BJ (cell line): ENCODE results near the gene ACVR2B. TPM values are rescaled to one million over a fixed set of nuclear protein-coding genes. Genes with fewer than 3 reads are reported as not detected.

Experiments used
- CTCF ChIA-PET: fragments of 350-600 bp; formaldehyde crosslinking; extraction: SDS; loops from one replicate; lab custom pipeline; 2021; ENCODE audit warnings: antibody characterized with exemption, inconsistent platforms; lab: Yijun Ruan, JAX
- POLR2A ChIA-PET: fragments of 300-600 bp; sonication (Branson Sonifier 250); formaldehyde crosslinking; extraction: SDS; loops from one replicate; lab custom pipeline; 2021; ENCODE audit warnings: antibody characterized with exemption; lab: Charles Lee
- DNase-seq: peaks from one replicate; pipeline ENCODE4 v3.0.0-alpha.2; 2011; ENCODE audit warnings: low read depth
- H3K27me3 ChIP-seq: 2 replicates; pipeline ENCODE4 v1.6.0; 2011; ENCODE audit warnings: low read length; ENCODE audit not compliant: control insufficient read depth, insufficient read depth
- H3K36me3 ChIP-seq: 2 replicates; pipeline ENCODE4 v1.5.1; 2011; ENCODE audit warnings: low read length; ENCODE audit not compliant: control insufficient read depth, insufficient read depth
- H3K4me3 ChIP-seq: 2 replicates; pipeline ENCODE4 v1.5.1; 2011; ENCODE audit warnings: low read depth, mild to moderate bottlenecking, control low read depth, low read length
- polyA plus RNA-seq: library from polyadenylated mRNA; depleted of rRNA; stranded (reverse); fragments of >200 nt; gene quantifications from 2 replicates; pipeline ENCODE4 v1.2.3, GENCODE V29; 2011
- TF ChIP-seq, protein P1 (sequence below): IDR thresholded peaks from 2 replicates; pipeline ENCODE4 v1.5.1; 2011; ENCODE audit warnings: low read depth, mild to moderate bottlenecking, control low read depth, inconsistent platforms, low read length, moderate library complexity; ENCODE audit not compliant: insufficient read depth

The ACVR2B gene
- polyA plus RNA-seq, 1 experiment = 1.6 TPM

DNA sequence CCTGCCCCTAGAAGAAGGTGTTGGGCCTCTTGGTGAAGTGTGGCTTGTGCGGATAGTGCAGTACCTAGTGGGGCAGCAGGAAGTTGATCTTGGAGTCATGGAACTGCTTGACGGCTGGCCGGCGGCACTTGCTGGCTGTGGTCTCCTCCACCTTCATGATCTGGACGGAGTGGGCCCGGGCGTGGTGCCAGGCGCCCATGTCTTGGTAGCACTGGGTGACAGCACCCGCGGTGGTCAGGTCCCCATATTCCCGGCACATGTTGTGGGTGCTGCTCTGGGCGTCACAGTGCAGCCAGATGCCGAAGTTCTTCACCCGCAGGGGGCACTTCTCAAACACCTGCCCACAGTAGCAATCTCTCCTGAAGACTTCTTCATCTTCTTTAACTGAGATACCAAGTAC, 73.1 kb downstream of the ACVR2B start:
- no peak overlapping the region for H3K4me3 ChIP-seq
- ChIA-PET CTCF (no interaction called here), POLR2A (no interaction called here)
- no peaks in the 10 kb centered on the region for H3K27me3 ChIP-seq
- TF ChIP-seq, protein P1, sequence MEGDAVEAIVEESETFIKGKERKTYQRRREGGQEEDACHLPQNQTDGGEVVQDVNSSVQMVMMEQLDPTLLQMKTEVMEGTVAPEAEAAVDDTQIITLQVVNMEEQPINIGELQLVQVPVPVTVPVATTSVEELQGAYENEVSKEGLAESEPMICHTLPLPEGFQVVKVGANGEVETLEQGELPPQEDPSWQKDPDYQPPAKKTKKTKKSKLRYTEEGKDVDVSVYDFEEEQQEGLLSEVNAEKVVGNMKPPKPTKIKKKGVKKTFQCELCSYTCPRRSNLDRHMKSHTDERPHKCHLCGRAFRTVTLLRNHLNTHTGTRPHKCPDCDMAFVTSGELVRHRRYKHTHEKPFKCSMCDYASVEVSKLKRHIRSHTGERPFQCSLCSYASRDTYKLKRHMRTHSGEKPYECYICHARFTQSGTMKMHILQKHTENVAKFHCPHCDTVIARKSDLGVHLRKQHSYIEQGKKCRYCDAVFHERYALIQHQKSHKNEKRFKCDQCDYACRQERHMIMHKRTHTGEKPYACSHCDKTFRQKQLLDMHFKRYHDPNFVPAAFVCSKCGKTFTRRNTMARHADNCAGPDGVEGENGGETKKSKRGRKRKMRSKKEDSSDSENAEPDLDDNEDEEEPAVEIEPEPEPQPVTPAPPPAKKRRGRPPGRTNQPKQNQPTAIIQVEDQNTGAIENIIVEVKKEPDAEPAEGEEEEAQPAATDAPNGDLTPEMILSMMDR = no peak
- DNase-seq = no peak
- H3K36me3 ChIP-seq = peaks cover 3% of the 10 kb centered on the region; the same call in 1 of the 2 replicates

DNA sequence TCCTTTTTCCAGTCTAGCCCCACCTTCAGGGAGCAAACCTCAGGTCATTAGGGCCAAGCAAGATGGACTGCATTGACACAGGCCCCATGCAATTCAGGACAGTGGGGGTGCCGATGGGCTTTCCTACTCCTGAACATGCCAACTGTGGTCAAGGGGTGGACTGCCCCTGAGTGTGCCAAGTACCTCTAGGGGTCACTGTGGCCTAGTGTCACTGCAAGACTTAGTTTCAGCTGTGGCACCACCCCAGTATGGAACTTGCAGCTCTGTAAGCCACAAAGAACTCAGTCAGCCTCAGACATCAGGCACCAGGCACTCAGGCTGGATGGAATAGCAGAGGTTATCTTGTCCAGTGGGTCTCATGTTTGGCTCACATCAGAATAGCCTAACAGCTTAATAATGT, 74.8 kb downstream of the ACVR2B start:
- Histone ChIP-seq H3K36me3 (peaks cover 3% of the 10 kb centered on the region; the same call in 1 of the 2 replicates), H3K4me3 (no peak overlapping the region), H3K27me3 (no peaks in the 10 kb centered on the region)
- CTCF ChIA-PET = interaction anchor here (2.2 kb wide), 1 partner anchor 123 kb away, joined by 5 read pairs; no protein-coding TSS in a partner anchor
- POLR2A ChIA-PET = no interaction called here
- TF ChIP-seq, protein P1 = no peak
- DNase-seq = no peak

DNA sequence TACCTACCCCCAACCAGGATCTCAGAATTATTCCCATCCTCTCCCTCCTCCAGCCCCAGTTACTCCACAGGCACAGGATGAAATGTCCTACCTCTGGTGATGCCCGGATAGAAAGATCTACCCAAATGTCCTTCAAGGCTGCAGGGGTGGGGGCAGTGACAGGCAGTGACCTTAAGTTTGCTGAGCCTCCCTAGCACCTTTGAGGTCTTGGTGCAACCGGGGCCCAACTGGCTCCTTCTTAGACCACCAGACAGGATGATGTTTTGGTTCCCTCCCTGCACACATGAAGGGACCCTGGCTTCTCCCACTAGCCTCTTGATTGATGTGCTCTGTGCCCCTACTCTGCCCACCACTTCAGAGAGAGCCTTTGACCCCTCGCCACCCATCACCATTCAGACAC, 78.8 kb downstream of the ACVR2B start:
- TF ChIP-seq, protein P1 = no peak
- POLR2A ChIA-PET = no interaction called here
- Histone ChIP-seq H3K27me3 (no peaks in the 10 kb centered on the region), H3K36me3 (no peaks in the 10 kb centered on the region), H3K4me3 (no peak overlapping the region)
- no peak for DNase-seq
- CTCF ChIA-PET = interaction anchor here (4.0 kb wide), 1 partner anchor 11 kb away, joined by 17 read pairs; no protein-coding TSS in a partner anchor

DNA sequence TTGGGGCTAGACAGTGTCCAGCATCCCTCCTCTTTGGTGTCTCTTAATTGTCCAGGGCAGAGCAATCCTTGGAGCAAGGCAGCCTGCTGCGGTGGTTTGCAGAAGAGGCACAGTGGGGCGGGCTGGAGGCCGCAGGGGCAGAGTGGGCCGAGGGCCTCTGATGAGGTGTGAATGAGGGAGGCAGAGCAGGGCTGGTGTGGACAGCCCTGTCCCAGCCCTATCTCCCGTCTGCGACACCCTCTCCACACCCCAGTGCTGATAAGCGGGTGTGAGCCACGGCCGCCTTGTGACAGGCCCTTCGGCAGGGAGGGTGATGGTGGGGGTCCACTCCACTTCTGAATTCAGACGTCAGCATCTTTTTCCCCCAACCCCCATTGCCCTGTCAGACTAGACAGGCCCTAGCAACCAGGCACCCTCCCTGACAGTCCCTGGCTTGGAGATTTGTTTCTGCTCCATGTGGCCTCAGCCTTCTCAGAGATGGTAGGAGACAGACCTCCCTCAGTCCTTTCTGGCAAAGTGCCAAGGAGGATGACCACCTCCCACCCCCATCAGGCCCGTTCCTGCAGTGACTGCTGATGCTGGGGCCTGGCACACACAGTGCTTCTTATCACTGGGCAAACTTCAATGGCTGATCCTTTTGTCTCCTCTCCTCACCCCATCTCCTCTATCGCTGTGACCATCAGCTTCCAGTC, 79.7 kb downstream of the ACVR2B start:
- CTCF ChIA-PET = interaction anchor here (1.2 to 4.0 kb wide), 2 partner anchors 12 to 310 kb away, joined by 4 to 17 read pairs; no protein-coding TSS in a partner anchor
- Histone ChIP-seq H3K27me3 (no peaks in the 10 kb centered on the region), H3K4me3 (no peak overlapping the region), H3K36me3 (no peaks in the 10 kb centered on the region)
- TF ChIP-seq, protein P1 = no peak
- DNase-seq = no peak
- POLR2A ChIA-PET = no interaction called here

DNA sequence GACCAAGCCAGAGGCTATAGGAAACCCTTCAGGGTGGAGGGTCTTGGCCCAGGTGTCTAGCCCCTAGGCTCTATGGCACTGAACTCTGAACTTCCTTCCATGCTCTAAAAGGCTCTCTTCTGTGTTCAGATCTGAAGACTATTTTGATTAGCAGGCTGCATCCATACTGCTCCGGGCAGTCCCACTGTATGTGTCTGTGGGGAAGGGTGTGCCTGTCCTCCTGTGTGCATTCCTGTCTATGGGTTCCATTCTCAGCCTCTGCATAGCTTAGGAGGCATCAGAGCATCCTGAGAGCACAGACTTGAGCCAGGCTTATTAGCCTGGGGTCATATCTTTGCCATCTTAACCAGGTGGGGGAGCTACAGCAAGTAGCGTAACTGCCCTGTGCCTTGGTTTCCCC, 80.5 kb downstream of the ACVR2B start:
- no peak overlapping the region for H3K4me3 ChIP-seq
- no peaks in the 10 kb centered on the region for H3K36me3 ChIP-seq
- ChIA-PET POLR2A (no interaction called here), CTCF (interaction anchor here (1.2 to 4.0 kb wide), 2 partner anchors 13 to 310 kb away, joined by 4 to 17 read pairs; no protein-coding TSS in a partner anchor)
- TF ChIP-seq, protein P1 = no peak
- no peaks in the 10 kb centered on the region for H3K27me3 ChIP-seq
- no peak for DNase-seq
